GM21786 (cell line): ENCODE measurements around the gene PITPNC1.
"Not testable (repeated sequence)": the region's sequence is repeated elsewhere in the genome, so short reads cannot be mapped to it uniquely, and the experiment has no call there.

Experiments used
- ATAC-seq: cut with Tn5 transposase; IDR thresholded peaks from one replicate; pipeline ENCODE4 v1.9.1; 2021; ENCODE audit not compliant: unreplicated experiment

Gene PITPNC1

GRCh38 chr17:67606896-67607604 lies 230.0 kb downstream of the PITPNC1 start:
- ATAC-seq = no peak

- no peak for ATAC-seq
Observed at GRCh38 chr17:67610061-67610460, 233.0 kb downstream of the PITPNC1 start.

- no peak for ATAC-seq
Observed at GRCh38 chr17:67613961-67614360, 236.9 kb downstream of the PITPNC1 start.

GRCh38 chr17:67615011-67615561 lies 238.0 kb downstream of the PITPNC1 start:
- ATAC-seq = no peak

- ATAC-seq = no peak
Observed at GRCh38 chr17:67615736-67616135, 238.7 kb downstream of the PITPNC1 start.

- no peak for ATAC-seq
Observed at GRCh38 chr17:67617304-67617899, 240.3 kb downstream of the PITPNC1 start.

GRCh38 chr17:67619555-67619954 lies 242.5 kb downstream of the PITPNC1 start:
- no peak for ATAC-seq

- ATAC-seq = no peak
Observed at GRCh38 chr17:67620088-67620487, 243.0 kb downstream of the PITPNC1 start.

- ATAC-seq = no peak
Observed at GRCh38 chr17:67620636-67621035, 243.6 kb downstream of the PITPNC1 start.

- ATAC-seq = no peak
Observed at GRCh38 chr17:67623767-67624166, 246.7 kb downstream of the PITPNC1 start.

- ATAC-seq = no peak
Observed at GRCh38 chr17:67624886-67625656, 248.0 kb downstream of the PITPNC1 start.

GRCh38 chr17:67625971-67626370 lies 248.9 kb downstream of the PITPNC1 start:
- ATAC-seq = no peak

- ATAC-seq = no peak
Observed at GRCh38 chr17:67628580-67629013, 251.5 kb downstream of the PITPNC1 start.

- no peak for ATAC-seq
Observed at GRCh38 chr17:67629971-67630320, 252.9 kb downstream of the PITPNC1 start.

- ATAC-seq = not testable (repeated sequence)
Observed at GRCh38 chr17:67630836-67631235, 253.8 kb downstream of the PITPNC1 start.

- no peak for ATAC-seq
Observed at GRCh38 chr17:67632141-67632540, 255.1 kb downstream of the PITPNC1 start.

GRCh38 chr17:67633751-67634211 lies 256.7 kb downstream of the PITPNC1 start:
- no peak for ATAC-seq

- ATAC-seq = no peak
Observed at GRCh38 chr17:67635681-67636080, 258.6 kb downstream of the PITPNC1 start.

GRCh38 chr17:67636312-67636711 lies 259.2 kb downstream of the PITPNC1 start:
- ATAC-seq = no peak

GRCh38 chr17:67636834-67637520 lies 259.9 kb downstream of the PITPNC1 start:
- ATAC-seq = no peak
